G401.6 (cell line): Measurements from ENCODE around the gene NUMA1.

ENCODE experiments used
- FAIRE-seq: peaks from 2 replicates; lab custom pipeline; 2012; peaks lifted over from hg19 to GRCh38; lab: Jason Lieb, UNC

The NUMA1 gene

DNA sequence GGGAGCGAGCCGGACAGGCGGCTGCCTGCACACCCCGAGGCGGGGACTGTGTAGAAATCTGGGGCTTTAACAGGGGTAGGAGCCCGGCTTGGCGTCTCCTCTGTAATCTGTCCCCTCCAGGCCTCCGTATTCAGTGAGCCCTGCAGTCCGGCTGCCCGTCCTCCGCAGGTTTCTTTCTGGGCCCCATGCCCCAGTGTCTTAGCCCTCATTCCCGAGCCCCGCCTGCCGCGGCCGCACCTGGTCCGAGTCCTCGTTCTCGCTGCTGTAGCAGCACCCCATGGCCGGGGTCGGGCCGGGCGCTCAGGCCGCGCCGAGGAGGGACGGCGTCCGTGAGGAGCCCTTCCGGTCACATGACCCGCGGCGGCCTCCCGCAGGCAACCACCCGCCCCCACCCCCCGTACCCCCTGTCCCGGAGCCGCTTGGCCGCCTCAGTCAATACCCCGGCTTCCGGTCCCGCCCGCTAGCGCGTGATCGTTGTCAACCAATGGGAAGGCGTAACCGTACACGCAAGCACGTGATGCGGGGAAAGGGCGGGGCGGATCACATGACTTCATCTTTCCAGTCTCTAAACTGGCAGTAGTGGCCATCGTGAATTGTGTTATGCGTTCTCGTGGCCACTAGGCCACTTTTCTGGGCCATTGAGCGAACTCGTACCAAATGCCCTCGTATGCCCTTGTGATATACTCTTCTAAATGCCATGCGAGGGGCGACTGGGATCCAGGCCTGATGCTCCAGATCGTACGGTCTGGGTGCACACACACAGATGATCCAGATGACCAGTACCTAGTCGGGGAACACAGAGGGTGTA is 22.8 kb upstream of the NUMA1 start, which contains the start of gene LAMTOR1:
Gene LAMTOR1 (minus strand): TSS at position 352 of the 808 bp plus-strand sequence. CDS start 73 bp downstream, at position 279.
- FAIRE-seq: peak; percentile 91

DNA sequence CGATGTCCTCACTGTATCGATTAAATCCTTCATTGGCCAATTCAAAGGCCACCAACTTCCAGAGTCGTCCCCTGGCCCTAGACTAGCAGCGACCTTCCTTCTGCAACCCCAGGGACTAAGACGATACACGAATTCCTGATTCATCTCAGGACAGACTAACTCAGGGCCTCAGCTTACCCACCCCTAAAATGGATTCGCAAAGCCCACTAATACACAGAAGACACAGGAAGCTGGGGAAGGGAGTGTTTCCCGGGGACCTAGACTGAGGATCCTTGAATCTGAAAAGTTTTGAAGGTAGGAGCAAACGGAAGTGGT is 22.2 kb upstream of the NUMA1 start:
- no peak for FAIRE-seq

DNA sequence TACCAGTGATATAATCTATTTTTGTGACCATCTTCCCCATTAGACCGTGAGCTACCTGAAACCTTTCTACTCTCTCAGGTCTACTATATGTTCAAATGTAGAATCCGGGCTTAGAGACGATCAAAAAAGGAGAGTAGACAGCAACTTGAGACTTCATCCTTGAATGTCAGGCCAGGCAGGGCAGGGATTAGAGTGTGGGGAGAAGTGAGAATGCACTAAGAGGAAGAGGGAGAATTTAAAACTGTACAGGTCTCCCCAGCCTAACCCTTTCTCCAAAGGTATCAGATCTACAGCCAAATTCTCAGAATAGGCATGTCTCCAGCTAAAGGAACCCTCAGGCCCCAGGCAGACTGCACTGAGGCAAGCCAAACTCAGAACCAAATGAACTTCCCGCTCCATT is 21.8 kb upstream of the NUMA1 start:
- FAIRE-seq: no peak

DNA sequence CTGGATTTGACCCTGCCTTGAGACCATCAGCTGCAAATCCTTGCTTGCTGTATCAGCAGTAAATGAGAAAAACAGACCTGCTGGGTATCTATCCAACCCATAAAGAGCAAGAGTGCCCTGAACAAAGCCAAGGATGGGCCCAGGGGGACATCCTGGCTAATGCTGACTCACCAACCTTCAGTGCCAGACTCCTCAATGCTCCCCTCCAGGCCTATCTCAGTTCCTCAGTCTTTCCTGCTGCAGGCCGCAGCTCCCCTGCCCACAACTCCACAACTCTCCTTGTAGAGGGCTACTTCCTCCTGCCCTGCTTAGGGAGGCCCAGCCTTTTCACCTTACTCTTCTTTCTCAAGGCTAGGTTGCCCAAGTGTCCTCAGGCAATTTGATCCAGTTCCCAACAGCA is 20.1 kb upstream of the NUMA1 start:
- FAIRE-seq: no peak

DNA sequence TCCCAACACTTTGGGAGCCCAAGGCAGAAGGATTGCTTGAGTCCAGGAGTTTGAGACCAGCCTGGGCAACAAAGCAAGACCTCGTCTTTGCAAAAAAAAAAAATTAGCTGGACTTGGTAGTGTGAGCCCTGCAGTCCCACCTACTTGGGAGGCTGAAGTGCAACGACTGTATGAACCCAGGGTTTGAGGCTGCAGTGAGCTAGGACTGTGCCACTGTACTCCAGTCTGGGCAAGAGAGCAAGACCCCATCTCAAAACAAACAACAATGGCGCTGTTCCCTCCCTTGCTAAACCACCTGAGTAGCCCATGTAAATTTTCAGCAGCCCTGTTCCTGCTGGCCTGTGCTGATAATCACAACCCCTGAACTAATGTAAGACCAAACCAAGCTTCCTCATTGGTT is 19.7 kb upstream of the NUMA1 start:
- FAIRE-seq: no peak

DNA sequence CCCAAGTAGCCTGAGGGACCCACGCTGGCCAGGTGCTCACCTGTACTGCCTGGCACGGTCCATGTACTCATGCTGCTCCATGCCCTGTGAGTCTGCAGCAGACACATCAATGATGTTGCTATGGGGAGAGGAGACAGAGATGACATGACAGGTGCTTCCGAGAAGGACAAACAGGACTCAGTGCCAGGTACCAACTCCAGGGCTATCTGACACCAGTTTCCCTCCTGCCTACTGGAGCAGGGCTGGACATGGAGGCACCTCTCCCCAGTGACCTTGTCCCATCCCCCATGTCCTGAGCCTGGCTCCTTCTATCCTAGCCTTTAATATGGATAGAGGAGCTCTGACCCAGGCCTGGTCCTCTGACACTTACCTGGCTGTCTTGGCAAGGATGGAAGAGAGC is 18.4 kb upstream of the NUMA1 start:
- FAIRE-seq: no peak

DNA sequence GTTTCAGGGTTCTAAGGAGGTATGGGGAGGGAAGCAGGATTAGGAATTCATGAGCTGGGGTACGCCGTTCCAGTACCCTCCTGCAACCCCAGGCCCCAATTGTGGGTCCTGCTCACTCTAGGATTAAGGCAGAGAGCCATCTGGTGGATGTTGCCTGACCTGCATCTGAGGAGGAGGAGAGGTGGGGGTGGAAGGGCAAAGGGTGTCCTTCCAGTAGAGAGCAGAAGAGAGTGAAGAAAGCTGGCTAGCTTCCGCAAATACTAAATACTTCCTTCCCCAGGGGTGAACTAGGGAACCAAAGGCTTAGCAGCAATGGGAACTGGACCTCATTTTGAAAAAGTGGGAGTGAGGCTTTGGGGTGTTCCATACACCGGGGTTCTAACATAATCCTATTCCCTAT is 10.9 kb upstream of the NUMA1 start:
- peak; percentile 21 for FAIRE-seq

DNA sequence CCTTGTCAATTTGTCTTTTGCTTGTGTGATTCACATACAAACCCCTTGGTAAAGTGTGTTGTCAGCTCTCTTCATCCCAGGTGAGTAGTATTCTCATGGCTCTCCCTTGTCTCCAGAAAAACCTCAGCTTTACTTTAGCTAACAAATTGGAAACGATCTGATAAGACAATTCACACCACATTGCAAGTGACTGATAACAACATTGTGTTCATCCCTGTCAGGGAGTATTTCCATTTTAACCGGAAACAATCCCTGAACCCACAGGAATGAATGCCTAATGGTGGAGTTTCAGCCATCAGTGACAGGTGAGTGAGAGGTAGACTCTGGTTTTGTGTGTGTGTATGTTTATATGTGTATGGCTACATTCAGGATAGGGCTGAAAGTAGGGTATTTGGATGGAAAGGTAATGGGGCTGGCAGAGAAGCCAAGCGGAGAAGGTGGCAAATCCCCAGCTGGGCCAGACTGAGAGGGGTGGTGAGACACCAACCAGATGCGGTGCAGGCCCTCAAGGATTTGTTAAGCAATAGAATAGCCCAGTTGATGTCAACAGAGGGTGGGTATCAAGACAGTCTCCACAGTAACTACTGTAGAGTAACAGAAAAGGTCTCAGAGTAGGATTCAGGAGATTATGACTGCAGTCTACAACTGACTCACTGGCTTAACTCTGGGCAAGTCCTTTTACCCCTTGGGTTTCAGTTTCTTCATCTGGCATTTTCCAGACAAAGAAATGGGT is 7.9 kb upstream of the NUMA1 start:
- FAIRE-seq: no peak

DNA sequence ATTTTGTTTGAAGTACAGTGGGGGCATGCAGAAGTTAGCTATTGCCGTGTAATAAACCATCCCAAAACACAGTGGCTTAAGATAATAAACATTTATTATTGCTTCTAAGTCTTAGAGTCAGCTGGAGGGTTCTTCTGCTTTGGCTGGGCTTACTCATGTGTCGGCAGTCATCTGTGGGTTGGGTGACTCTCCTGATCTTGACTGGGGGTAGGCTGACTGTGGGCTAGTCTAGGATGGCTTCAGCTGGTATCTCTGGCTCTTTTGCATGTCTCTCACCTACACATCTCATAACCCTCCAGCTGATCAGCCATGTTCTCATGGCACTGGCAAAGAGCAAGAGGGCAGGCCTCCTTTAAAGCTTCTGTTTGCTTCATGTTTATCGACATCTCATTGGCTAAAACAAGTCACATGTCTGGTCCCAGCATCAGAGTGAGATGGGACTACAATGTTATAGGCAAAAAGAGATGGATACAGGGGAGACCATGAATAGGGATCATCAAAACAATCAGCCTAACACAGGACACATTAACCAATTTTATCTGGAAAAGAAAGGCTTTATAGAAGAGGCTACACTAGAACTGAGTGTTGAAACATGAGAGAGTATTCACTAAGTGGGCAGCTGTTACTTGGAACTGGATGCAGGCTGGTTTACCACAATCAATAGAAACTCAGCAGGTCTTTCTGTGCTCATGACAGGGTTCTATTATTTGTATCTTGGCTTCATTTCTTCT is 5.4 kb upstream of the NUMA1 start:
- FAIRE-seq: no peak

DNA sequence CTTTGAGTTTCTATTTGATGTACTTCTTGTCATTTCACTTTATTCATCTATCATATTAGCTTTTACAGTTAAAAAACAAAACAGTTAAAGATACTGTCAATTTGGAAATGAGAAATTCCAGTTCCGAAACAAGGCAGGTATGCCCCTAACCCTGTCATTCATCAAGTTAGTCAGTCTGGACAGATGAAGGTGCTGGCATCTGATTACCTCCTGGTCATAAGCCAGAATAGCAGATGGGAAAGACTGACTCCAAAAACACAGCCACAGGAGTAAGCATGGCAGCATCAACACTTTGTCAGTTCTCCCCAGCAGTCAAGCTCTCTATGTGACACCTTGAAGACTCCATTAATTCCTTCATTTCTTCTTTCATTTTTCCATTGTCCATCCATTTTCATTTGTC is 4.6 kb upstream of the NUMA1 start:
- FAIRE-seq: no peak

DNA sequence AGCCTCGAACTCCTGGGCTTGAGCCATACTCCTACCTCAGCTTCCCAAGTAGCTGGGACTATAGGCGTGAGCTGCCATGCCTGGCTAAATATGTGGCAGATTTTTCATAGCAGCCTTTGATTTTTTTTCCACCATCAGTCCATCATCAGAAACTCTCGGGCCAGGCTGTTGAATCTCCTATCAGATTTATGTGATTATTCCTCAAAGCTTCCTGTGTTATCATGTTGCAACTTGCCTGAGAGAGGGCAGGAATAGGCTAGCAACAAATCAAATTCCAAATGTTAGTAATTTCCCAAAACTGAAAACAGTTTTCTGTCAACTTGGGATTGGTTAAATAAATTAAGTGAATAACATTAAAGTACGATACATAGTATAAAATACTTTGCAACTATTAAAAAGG is 3.7 kb upstream of the NUMA1 start:
- FAIRE-seq: no peak

DNA sequence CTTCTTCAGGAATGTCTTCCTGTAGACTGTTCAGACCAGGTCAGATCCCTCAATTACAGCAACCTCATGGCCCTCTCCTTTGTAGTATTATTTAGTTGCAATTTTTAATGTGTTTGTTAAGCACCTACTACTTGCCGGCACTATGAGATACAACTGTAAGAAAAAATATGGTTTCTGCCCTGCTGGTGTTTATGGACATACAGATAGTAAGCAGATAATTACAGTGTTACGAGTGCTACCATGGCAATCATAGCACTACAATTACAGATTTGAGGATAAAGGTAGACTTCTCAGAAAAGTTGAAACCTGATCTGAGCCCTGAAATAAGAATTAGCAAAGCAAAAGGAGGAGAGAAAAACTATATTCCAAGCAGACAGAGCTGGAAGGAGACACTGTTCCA is 3.1 kb upstream of the NUMA1 start:
- FAIRE-seq: no peak

DNA sequence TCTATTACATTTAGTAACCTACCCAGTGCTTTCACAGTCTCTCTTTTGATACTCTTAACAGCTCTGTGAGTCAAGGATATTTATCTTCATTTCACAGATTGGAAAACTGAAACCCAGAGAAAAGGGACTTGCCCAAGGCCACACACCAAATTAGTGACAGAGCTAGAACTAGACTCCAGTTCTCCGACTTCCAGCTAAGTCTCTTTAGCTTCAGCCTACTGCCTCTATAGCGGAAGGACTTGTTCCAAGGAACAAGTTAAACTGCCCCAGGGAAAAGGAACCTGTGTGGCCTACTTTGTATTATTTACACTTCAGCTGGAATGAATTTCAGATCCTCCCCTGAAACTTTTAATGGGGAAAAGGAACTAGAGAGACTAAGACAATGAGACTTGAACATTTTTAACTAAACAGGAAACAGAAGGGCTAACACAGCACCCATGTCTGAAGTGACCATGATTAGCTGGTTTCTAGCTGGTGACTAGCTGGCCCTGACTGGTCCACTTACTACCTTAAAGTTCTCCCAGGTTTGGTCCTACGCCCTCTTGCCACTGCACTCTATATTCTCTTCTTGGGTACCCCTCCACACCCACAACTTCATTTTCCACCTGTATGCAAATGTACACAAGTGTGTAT is 1.6 kb upstream of the NUMA1 start:
- FAIRE-seq: no peak

DNA sequence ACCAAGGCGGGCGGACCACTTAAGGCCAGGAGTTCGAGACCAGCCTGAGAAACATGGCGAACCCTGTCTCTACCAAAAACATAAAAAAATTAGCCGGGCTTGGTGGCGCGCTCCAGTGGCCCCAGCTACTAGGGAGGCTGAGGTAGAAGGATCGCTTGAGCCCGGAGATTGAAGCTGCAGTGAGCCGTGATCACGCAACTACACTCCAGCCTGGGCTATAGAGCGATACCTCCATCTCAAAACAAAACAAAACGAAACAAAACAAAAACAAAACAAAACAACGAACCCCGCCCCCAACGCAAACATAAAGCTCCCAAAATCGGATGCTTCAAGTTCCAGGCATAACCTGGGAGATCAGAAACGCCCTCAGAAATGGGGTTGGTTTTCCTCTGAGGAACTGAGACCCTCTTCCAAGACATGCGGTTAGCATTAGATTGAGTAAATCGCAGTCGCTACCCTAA is 872 bp upstream of the NUMA1 start:
- no peak for FAIRE-seq

DNA sequence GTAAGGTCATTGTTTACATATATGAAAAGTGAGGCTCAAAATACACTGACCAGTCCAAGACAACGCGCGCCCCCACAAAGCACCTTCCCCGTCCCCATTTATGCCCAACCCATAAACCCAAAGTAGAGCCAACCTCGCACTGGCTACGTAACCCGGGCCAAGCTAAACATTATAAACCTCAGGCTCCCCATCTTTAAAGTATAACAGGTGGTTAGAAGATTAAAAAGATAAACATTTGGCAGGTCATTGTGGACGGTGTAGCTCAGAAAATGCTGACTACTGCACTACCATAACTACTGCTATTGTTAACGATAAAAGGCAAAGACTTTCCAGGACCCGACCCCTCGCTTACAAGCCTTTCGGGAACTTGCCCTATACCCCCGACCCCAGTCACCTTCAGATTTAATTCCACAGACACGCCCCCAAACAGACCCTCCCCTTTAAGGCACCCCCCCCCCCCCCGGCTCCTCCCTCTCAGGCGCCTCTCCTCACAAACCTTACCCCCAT is 470 bp downstream of the NUMA1 start:
- FAIRE-seq: no peak

DNA sequence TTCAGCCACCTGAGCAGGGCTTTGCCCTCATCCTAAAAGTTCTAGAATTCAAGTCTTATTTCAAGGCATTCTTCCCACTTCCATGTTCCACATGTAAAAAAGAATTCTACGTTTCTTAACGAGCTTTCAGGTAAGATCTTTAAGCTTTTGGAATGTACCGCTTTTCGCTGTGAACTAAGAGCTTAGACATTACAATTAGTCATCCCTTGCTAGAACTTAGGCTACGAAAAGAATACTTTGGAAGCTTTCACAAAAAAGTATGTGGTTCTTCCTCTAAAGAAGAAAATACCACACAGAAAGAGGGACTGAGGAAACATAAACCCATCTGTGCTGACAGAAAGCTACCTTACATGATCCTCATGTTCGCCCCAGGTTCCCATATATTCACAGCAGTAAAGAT is 1.9 kb downstream of the NUMA1 start:
- no peak for FAIRE-seq

DNA sequence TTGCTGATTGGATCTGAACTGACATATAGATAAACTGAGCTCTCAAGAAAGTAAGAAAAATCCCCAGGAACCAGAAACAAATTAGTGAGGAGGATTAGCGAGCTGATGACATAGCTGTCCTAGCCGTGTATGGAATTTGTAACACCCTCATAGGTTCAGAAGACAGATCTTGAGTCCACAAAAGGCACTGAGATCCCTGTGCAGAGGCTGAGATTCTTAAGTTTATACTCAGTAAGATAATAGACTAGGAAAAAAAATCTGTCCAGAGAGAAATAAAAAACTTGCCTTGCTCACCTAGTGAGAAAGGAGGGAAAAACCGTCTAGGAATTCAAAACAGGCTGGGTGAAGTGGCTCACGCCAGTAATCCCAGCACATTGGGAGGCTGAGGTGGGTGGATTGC is 4.6 kb downstream of the NUMA1 start:
- FAIRE-seq: no peak

DNA sequence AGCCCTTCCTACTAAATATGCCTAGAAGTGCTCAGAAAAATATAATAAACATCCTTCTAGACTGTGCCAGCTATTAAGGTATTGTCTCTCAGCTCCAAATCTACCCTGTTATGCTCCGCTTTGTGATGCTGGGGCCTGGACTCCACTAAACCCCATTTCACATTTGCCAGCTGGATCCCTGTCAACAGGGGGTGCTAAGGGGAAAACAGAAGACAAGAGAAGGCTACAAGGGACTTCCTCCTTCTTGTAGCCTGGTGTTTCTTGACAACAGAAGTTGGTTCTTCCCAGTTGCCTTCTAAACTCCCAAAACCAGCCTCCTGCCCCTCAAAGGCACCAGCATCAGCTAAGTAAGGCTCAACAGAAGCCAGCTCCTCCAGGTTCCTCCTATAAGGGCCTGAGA is 5.2 kb downstream of the NUMA1 start:
- no peak for FAIRE-seq

DNA sequence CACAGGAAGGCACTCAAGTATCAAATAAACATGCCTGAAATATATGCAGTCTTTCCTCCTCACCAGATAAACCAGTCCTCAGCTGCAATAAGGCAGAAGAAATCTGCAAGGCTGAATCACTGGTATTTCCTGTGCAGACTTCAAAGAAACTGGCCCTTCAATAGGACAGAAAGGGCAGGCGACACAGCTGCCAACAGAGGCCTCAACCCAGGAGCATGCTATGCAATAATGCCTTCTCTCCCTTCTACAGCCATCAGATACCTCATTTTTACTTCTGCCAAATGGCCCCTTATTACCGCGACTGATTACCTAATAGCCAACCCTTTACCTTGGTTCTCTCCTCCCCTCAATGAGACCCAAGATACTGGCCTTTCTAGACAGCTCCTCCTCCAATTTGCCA is 8.0 kb downstream of the NUMA1 start:
- no peak for FAIRE-seq

DNA sequence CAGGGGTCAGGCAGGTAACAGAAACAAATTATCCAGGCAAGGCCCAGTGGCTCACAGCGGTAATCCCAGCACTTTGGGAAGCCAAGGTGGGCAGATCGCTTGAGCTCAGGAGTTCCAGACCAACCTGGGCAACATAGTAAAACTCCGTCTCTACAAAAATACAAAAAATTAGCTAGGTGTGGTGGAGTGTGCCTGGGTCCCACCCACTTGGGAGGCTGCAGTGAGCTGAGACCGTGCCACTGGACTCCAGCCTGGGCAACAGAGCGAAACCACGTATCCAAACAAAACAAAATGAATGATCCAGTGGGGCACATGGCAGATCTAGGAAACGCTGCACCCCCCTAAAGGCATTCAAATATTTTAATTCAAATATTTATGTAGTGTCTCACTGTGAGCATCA is 9.9 kb downstream of the NUMA1 start:
- FAIRE-seq: no peak

DNA sequence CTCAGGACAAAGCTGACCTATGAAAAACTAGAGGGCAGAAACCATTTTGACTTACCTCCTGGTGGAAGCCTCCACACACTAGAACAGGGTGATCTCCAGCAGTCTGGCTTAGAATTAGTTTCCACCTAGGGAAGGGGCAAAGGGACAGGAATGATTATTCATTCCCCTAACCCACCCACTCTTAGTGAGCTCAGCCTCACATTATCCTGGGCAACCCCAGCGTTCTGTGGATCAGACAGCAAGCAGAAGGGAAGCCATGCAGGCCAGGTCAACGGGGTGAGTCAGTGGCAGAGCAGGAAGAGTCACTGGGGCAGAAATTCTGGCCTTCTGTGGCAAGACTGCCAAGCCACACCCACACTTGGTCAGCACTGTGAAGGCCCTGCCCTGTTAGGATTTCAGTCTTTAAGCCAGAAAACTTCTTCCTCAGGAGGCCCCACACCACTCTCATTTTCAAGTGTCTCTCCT is 10.5 kb downstream of the NUMA1 start:
- no peak for FAIRE-seq

DNA sequence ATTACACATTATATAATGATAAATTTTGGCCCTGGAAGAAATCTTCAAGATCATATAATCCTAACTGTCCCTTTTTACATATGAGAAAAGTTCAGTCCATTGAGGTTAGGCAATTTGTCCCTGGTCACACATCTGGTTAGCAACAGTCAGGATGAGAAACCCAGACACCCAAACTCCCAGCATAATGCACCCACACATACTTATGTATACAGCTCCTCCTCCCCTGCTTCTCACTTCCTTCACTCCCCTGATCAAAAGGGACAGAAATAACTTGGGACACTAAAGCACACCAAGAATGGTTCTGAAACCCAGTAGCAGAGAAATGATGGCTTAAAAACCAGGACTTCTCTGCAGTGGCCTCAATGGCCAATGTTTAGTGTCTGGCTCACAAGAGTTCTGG is 11.1 kb downstream of the NUMA1 start:
- FAIRE-seq: no peak
